Endodermal cell (in vitro differentiated cells): ENCODE measurements around the gene RPLP2. TPM values are rescaled to one million over a fixed set of nuclear protein-coding genes. Genes with fewer than 3 reads are reported as not detected.

Experiments
- DNase-seq: peaks from one replicate; pipeline ENCODE4 v3.0.0-alpha.2; 2017
- H3K27ac ChIP-seq: 2 replicates; pipeline ENCODE4 v1.5.1; 2013; ENCODE audit warnings: mild to moderate bottlenecking, low read depth, low read length, moderate library complexity
- H3K27me3 ChIP-seq: 2 replicates; pipeline ENCODE4 v1.6.1; 2013; ENCODE audit warnings: mild to moderate bottlenecking, low read length, moderate library complexity; ENCODE audit not compliant: insufficient read depth, control insufficient read depth, poor library complexity, severe bottlenecking
- H3K36me3 ChIP-seq: 2 replicates; pipeline ENCODE4 v1.7.0; 2013; ENCODE audit warnings: mild to moderate bottlenecking, low read length, moderate library complexity; ENCODE audit not compliant: control insufficient read depth, insufficient read depth
- H3K4me1 ChIP-seq: one replicate; pipeline ENCODE4 v1.7.0; 2013; ENCODE audit warnings: low read length; ENCODE audit not compliant: control insufficient read depth, insufficient read depth
- H3K4me3 ChIP-seq: 2 replicates; pipeline ENCODE4 v1.5.1; 2013; ENCODE audit warnings: mild to moderate bottlenecking, low read length, moderate library complexity
- H3K9ac ChIP-seq: 2 replicates; pipeline ENCODE4 v1.6.1; 2013; ENCODE audit warnings: mild to moderate bottlenecking, low read length, moderate library complexity; ENCODE audit not compliant: poor library complexity, severe bottlenecking; ENCODE audit errors: extremely low read depth
- H3K9me3 ChIP-seq: 2 replicates; pipeline ENCODE4 v1.6.1; 2013; ENCODE audit warnings: mild to moderate bottlenecking, low read length, moderate library complexity; ENCODE audit not compliant: control insufficient read depth
- H3K27ac Mint-ChIP-seq: 2 replicates; pipeline ENCODE4 v1.8.0; 2020; ENCODE audit warnings: mixed read lengths
- H3K27me3 Mint-ChIP-seq: 2 replicates; pipeline ENCODE4 v1.8.0; 2021; ENCODE audit warnings: mild to moderate bottlenecking, mixed read lengths; ENCODE audit not compliant: insufficient read depth
- H3K36me3 Mint-ChIP-seq: 2 replicates; pipeline ENCODE4 v1.8.0; 2020; ENCODE audit warnings: low read depth, mixed read lengths
- H3K4me1 Mint-ChIP-seq: 2 replicates; pipeline ENCODE4 v1.8.0; 2020; ENCODE audit warnings: mixed read lengths
- H3K4me3 Mint-ChIP-seq: 2 replicates; pipeline ENCODE4 v1.8.0; 2020; ENCODE audit warnings: mild to moderate bottlenecking, moderate library complexity, mixed read lengths
- H3K9me3 Mint-ChIP-seq: 2 replicates; pipeline ENCODE4 v1.8.0; 2020; ENCODE audit warnings: mild to moderate bottlenecking, mixed read lengths
- WGBS, 2 experiments: methylation state at CpG; one replicate each; pipeline versions ENCODE4 v1.1.5 to v1.1.7; 2013; ENCODE audit warnings: missing lambda C conversion rate in 2 of 2, mixed read lengths in 1 of 2; ENCODE audit not compliant: insufficient coverage in 1 of 2, insufficient read length in 1 of 2; 5-methylcytosine and 5-hydroxymethylcytosine counted together
- total RNA-seq, 2 donors: library from RNA; stranded (reverse); fragmentation: NEBNext Ultra II Directional in 1 of 2; extraction: Animal tissue kit (Norgen Biotek cat#: 25700) in 1 of 2; gene quantifications; 2 replicates in 1 of 2; 3 replicates in 1 of 2; pipeline ENCODE4 v1.2.1, GENCODE V29; 2021
- TF ChIP-seq, protein P1 (sequence below): fragments of 200-600 bp; sonication (generic); conservative IDR thresholded peaks from 2 replicates; pipeline ENCODE4 v1.5.0; 2021; ENCODE audit warnings: antibody characterized with exemption, mild to moderate bottlenecking

RPLP2 gene
- total RNA-seq, 2 donors from 2014 or later, result 1,966 to 2,020 TPM

GRCh38 chr11:801097-801780 lies 8.5 kb upstream of the RPLP2 start:
- Histone ChIP-seq H3K4me1 (no peaks in the 10 kb centered on the region), H3K9ac (no peak overlapping the region), H3K4me3 (no peak overlapping the region), H3K27ac (no peak overlapping the region), H3K36me3 (peaks cover 5% of the 10 kb centered on the region), H3K9me3 (no peaks in the 10 kb centered on the region), H3K27me3 (no peaks in the 10 kb centered on the region)
- H3K27ac Mint-ChIP-seq, result no peak overlapping the region
- H3K4me1 Mint-ChIP-seq, result peaks cover 3% of the 10 kb centered on the region
- WGBS, 2 experiments, result 90 to 97% methylated on average over 9 to 20 of the region's 20 CpGs
- no peaks in the 10 kb centered on the region for H3K9me3 Mint-ChIP-seq
- H3K27me3 Mint-ChIP-seq, result no peaks in the 10 kb centered on the region
- no peak for DNase-seq
- peaks cover 6% of the 10 kb centered on the region for H3K36me3 Mint-ChIP-seq
- TF ChIP-seq, protein P1, sequence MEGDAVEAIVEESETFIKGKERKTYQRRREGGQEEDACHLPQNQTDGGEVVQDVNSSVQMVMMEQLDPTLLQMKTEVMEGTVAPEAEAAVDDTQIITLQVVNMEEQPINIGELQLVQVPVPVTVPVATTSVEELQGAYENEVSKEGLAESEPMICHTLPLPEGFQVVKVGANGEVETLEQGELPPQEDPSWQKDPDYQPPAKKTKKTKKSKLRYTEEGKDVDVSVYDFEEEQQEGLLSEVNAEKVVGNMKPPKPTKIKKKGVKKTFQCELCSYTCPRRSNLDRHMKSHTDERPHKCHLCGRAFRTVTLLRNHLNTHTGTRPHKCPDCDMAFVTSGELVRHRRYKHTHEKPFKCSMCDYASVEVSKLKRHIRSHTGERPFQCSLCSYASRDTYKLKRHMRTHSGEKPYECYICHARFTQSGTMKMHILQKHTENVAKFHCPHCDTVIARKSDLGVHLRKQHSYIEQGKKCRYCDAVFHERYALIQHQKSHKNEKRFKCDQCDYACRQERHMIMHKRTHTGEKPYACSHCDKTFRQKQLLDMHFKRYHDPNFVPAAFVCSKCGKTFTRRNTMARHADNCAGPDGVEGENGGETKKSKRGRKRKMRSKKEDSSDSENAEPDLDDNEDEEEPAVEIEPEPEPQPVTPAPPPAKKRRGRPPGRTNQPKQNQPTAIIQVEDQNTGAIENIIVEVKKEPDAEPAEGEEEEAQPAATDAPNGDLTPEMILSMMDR, result no peak
- no peak overlapping the region for H3K4me3 Mint-ChIP-seq

DNA sequence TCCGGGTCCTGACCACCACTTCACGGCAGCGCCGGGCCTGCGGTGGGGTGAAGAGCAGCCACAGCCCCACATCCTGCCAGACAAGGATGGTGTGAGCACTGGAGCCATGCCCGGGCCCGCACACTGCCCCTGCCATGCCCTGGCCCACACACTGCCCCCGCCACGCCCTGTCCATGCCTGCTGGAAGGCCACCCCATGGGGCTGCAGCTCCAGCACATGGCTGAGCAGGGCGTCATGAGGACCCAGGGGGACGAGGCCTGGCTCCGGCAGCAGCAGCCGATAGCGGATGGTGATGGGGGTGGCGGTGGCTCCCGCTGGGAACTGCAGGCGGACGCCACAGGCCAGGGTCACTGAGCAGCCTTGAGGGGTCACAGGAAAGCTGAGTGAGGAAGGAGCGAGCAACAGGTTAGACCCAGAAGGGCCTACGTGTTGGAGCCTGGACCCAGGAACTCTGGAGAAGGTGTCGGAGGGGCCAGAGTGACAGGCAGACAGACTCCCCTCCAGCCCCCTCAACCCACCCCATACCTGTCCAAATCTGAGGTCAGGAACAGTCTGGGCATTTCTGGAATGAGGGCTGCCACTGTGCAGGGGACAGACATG lies 7.6 kb upstream of the RPLP2 start:
- WGBS, 2 experiments, result 93 to 97% methylated on average over 11 to 21 of the region's 21 CpGs
- H3K27me3 ChIP-seq, result no peaks in the 10 kb centered on the region
- TF ChIP-seq, protein P1, result no peak

DNA sequence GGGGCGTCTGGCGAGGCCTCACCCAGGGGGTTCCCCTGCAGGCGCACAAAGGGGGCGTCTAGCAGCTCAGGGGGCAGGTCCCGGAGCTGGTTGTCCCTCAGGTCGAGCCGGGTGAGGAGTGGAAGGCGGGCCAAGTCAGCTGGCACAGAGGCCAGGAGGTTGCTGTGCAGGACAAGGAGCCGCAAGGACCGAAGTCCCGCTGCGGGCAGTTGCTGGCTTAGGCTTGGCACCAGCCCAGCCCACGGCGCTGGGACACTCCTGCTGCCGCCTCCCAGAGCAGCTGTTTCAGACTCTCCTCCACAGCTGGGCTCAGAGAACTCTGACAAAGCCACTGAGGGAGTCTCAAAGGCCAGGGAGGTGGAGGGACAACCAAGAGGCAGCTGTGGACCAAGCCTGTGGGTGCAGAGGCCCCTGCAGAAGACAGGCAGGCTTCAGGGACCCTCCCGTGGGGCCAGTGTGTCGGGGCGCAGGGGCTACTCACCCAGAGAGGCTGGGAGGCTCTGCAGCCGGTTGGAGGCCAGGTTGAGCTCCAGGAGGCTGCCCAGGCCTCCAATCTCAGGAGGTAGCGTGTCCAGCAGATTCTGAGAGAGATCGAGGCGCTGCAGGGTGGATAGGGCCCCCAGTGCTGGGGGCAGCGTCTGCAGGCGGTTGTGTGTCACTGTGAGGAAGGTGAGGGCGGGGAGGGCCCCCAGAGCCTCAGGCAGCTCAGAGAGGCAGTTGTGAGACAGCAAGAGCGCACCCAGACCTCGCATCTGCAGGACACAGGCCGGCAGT lies 6.9 kb upstream of the RPLP2 start:
- H3K4me3 Mint-ChIP-seq, result no peak overlapping the region
- H3K27ac Mint-ChIP-seq, result no peak overlapping the region
- no peaks in the 10 kb centered on the region for H3K27me3 ChIP-seq
- WGBS, 2 experiments, result 92 to 95% methylated on average over 20 to 28 of the region's 28 CpGs
- no peak overlapping the region for H3K4me3 ChIP-seq
- H3K4me1 Mint-ChIP-seq, result no peaks in the 10 kb centered on the region
- H3K36me3 ChIP-seq, result peaks cover 5% of the 10 kb centered on the region
- DNase-seq, result no peak
- TF ChIP-seq, protein P1, result no peak
- H3K4me1 ChIP-seq, result no peaks in the 10 kb centered on the region
- H3K36me3 Mint-ChIP-seq, result peaks cover 6% of the 10 kb centered on the region
- no peaks in the 10 kb centered on the region for H3K27me3 Mint-ChIP-seq
- H3K9ac ChIP-seq, result no peak overlapping the region
- no peaks in the 10 kb centered on the region for H3K9me3 ChIP-seq
- no peaks in the 10 kb centered on the region for H3K9me3 Mint-ChIP-seq
- H3K27ac ChIP-seq, result no peak overlapping the region

More for the DNA sequence above, 7.6 kb upstream of the RPLP2 start:
- Mint-ChIP-seq H3K4me1 (no peaks in the 10 kb centered on the region), H3K9me3 (no peaks in the 10 kb centered on the region), H3K27me3 (no peaks in the 10 kb centered on the region), H3K4me3 (no peak overlapping the region), H3K36me3 (peaks cover 6% of the 10 kb centered on the region), H3K27ac (no peak overlapping the region)
- Histone ChIP-seq H3K27ac (no peak overlapping the region), H3K9ac (no peak overlapping the region), H3K36me3 (peaks cover 5% of the 10 kb centered on the region), H3K4me1 (no peaks in the 10 kb centered on the region), H3K4me3 (no peak overlapping the region), H3K9me3 (no peaks in the 10 kb centered on the region)
- DNase-seq, result no peak
